ENCODE data around the gene LINGO4.
A peak's percentile ranks its signal among the peaks of the same experiment; 100 is the strongest.
"Not testable (repeated sequence)": the region's sequence is repeated elsewhere in the genome, so short reads cannot be mapped to it uniquely, and the experiment has no call there.

The LINGO4 gene

DNA sequence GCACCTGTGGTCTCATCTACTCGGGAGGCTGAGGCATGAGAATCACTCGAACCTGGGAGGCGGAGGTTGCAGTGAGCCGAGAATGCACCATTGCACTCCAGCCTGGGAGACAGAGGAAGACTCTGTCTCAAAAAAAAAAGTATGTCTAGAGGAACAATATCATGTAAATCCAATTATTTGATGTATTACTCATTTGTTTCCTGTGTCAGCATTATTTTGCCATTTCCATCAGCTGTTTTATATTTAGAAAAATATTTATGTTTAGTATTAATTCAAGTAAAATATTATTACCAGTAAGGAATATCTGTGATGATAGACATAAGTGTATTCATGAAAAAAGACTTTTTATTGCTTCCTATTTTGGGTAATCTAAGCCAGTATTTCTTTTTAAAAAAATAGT is 27.9 kb downstream of the LINGO4 start:
- DNase-seq: no peak

DNA sequence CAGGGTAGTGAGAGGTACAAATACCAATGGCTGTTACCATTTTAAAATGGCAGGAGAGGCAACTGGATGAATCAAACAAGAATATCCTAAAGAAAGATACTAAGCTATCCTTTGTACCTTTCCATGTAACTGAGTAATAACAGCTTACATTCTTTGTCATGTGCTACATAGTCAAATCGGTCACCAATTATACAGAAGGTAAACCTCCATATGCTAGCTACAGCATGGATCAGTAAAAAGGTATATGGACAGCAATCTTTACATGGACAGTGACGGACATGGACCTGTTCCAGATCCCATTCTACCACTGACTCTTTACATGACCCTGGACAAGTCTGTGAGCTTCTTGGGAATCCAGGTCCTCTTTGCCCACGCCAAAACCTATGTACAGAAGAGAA is 28.6 kb downstream of the LINGO4 start:
- DNase-seq: no peak

DNA sequence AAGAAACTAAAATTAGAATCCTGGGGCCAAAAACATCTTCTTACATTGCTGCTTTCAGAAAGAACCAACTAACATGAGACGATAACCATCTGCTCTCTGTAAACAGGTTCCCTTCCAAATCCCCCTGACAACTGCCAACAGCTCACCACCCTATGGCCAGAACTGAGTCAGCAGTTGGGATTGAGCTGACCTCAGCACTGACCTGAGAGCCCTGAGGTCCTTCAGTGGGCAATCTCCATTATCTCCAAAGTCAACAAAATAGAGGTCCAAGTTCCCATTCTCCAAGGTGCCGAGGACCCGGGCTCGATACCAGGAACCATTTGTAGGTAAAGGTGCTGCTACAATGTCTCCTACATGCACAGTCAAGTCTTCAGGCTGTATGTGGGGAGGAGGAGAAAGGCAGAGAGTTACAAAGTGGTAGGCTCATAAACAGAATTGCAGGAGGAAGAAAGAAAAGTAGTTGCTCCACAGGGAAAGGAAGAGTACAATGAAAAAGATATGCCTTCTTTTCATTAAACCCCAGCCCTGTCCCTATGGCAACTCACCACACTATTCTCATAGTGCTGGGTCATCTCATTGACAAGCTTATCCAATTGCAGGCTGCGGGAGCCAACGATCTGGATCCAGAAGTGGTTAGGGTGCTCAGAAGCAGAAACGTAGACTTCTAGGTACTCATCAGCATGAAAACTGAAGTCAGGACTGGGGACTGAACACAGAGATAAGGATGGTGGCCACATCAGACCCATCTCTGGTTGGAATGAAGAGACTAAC is 29.1 kb downstream of the LINGO4 start:
- DNase-seq: no peak

DNA sequence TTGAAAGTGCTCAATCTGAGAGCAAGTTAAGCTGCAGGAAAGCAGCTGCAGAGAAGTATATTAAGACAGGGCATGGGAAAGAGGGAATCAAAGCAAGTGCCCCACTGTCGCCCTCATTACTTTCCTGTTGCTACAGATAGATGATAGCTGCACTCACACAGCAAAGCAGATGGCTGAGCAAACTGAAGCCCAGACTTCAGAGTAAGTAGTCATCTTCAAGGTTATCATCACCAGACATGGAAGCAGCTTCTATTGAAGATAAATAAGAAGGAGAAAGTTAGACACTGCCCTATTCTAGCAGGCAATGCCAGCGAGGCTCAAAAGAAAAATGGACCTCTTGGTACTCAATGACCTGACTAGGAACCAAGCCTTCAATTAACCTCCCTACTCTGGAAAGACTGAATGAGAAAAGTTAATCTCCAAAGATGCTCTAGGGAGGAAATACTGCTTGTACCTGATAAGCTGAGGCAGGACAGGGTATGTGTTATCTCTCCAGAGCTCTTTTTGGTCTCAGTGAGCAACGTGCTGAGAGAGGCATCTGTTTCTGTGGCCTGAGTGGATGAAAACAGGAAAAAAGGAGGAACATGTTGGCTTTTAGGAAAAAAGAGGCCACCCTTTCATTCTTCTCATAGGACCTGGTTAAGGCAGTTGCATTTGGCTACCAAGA is 30.8 kb downstream of the LINGO4 start:
- no peak for DNase-seq

DNA sequence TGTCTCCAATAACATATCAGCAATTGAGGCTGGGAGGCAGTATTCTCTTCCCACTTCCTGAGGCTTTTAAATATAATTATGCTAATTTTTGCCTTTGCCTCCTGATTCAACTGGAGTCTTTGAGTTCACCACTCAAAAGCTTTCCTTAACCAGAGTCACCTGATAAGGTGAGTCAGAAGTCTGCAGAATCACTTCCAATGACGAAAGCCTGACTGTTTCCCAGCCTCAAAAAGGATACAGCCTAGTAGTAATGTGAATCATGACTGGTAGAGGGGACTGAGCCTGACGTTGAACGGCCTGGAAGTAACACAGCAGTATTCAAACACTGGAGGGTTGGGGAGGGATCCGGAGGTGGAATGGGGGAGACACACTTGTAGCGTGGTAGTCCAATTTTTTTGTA is 31.5 kb downstream of the LINGO4 start:
- no peak for DNase-seq

DNA sequence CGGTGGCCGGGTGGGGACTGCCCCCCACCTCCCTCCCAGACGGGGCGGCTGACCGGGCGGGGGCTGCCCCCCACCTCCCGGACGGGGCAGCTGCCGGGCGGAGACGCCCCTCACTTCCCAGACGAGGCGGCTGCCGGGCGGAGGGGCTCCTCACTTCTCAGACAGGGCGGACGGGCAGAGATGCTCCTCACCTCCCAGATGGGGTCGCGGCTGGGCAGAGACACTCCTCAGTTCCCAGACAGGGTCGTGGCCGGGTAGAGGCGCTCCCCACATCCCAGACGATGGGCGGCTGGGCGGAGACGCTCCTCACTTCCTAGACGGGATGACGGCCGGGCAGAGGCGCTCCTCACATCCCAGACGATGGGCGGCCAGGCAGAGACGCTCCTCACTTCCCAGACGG is 35.9 kb downstream of the LINGO4 start:
- DNase-seq: not testable (repeated sequence)

DNA sequence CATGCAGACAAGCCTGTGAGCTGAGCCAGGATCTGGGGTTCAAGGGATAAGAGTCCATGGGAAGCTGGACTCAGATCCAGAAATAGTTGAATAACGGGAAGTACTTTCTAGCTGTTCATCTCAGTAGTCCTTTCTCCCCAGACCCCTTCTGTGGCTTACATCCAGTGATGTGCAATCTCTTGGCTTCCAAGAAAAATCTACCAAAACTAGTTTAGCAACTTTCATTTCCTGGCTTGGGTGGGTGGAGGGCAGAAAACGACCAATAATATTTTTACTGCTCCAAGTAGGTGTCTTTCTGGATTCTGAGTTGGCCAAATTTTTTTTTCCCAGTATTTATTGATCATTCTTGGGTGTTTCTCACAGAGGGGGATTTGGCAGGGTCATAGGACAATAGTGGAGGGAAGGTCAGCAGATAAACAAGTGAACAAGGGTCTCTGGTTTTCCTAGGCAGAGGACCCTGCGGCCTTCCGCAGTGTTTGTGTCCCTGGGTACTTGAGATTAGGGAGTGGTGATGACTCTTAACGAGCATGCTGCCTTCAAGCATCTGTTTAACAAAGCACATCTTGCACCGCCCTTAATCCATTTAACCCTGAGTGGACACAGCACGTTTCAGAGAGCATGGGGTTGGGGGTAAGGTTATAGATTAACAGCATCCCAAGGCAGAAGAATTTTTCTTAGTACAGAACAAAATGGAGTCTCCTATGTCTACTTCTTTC is 36.7 kb downstream of the LINGO4 start:
- DNase-seq: not testable (repeated sequence)

DNA sequence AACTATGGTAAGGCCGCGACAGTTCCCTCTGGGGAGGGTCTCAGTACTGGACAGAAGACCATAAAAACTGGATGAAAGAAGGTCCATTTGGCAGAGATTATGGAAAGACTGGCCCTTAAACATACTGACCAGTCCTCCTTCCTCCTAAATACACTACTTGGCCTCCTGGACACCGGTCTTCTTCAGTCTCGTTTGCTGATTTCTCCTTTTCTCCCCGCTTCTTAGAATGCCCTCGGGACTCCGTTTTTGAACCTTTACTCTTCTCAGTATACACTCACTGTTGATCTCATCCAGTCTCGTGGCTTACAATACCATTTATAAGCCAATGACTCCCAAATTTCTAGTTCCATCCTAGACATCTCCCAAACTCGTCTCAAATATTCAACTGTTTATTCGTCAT is 41.2 kb downstream of the LINGO4 start:
- no peak for DNase-seq

DNA sequence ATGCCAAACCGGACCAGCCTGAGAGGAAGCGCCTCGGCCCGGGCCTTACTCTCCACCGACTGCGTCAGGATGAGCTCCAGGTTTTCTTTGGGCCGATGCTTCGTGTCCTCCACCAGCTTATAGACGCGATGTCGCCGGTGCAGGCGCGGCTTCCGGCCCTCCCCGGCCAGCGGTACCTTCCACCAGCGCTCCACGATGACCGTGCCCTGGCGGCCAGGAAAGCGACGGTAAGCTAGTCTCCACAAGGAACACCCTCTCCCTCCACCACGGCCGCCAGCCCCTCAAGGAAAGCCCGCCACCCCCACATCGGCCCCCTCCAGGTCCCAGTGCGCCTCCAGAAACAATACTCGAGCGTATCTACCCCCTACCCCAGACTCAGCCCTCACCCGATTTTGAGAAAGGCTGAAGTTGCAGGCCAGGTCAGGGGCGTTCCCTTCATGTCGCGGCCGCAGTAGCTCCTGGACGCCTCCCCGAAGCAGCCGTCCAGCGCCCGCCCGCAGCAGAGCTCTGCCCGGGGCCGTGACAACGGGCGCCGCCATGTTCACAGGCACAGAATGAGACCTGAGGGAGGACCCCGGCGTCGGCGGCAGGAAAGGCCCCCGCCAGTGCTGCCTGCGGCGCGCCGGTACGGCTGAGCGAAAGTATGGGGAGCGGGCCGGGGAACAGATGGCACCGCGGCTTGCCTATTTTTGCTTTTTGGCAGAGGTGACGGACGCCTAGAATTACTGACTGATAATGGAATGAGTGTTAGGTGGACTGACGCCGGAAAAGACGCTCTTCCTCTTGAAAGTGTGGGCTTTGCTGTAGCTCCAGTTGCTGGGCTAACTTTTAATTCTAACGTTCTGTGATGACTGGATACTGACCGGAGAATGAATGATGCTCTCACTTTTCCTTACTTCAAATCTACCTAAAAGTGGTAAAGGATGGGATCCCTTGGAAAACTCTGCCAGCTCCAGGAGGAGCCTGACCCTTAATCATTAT is 42.0 kb downstream of the LINGO4 start, which contains the start of gene MRPL9:
Gene MRPL9 (minus strand): TSS at position 556 of the 981 bp plus-strand sequence. CDS start 17 bp downstream, at position 539.
- DNase-seq: peak; percentile 89

DNA sequence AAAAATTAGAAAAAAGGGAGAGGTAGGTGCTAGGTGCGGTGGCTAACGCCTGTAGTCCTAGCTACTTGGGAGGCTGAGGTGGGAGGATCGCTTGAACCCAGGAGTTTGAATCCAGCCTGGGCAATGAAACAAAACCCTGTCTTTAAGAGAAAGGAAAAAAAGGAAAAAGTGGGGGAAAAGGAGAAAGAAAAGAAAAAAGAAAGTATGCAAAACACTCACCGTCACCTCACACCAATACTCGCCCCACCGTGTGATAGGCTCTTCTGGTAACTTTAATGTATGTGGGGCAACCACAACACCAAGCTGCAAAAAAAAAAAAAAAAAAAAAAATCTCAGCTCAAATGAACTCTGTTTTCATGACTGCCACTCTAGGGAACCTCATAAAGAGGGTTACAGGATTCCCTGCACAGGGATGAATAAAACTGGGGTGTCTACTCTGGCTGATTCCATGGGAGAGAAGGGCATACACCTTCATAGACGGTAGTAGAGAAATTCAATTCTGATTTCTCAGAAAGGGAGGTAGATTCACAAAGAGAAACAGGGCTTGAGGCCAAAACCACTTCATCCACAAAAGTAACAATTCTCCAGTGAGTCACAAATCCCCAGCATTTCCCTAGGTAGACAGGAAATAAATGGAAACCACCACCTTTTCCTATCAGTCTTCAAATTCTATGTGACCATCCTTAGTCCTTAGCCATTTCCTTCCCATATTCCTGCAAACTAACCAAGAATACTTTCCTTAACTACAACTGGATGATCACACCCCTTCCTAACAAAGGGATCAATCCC is 44.4 kb downstream of the LINGO4 start:
- no peak for DNase-seq

DNA sequence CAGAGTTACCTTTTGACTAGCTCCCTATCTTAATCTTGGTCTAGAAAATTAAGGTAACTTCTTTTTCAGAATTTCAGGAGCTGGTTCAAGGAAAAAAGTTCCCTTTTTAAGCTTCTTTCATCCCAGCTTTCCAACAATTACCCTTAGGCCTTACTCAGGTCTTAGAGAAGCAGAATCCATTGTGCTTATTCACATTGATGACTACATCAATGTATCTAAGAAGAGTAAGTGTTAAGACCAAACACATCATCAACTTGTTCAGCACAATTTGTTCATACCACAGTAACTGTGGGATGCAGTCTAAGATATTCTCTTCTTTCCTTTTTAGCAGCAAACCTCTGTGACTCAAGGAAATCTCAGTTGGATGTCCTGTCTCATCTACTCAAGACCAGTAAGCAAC is 46.0 kb downstream of the LINGO4 start:
- no peak for DNase-seq

DNA sequence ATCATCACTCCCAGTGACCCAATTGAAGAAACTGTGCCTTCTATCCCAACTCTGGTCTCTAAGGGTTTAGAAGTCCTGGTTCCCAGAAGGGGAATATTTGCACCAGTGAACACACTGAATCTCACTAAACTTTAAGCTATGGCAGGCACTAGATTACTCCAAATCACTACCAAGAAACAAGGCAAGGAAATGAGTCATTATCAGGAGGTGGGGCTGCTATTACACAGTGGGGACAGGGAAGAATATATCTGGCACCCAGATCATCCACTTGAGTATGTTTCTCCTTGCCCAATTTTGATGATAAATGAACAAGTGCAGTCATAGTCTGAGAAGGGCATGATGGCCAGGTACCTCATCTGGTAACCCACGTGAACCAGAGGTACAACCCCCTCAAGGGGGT is 48.9 kb downstream of the LINGO4 start:
- DNase-seq: no peak
